ENCODE measurements around the gene SCNN1G.

SCNN1G gene

GRCh38 chr16:23256440-23256839 lies 73.9 kb downstream of the SCNN1G start:
- no peak for DNase-seq

GRCh38 chr16:23257682-23258081 lies 75.1 kb downstream of the SCNN1G start:
- no peak for DNase-seq

- DNase-seq = no peak
Observed at GRCh38 chr16:23258919-23259237, 76.3 kb downstream of the SCNN1G start.
